Thyroid gland (tissue), 4 donors: ENCODE measurements around the gene TTC38.

Source experiments
- POLR2A ChIP-seq, 2 donors: fragments of 450-650 bp; IDR thresholded peaks; one replicate each; pipeline ENCODE4 v1.6.1; 2017; ENCODE audit warnings: antibody characterized with exemption in 2 of 2, mild to moderate bottlenecking in 2 of 2, moderate library complexity in 1 of 2
- TF ChIP-seq, protein P1 (sequence below), 6 experiments: fragments of 200-600 bp in 3 of 6; fragments of 450-650 bp in 3 of 6; sonication (generic) in 3 of 6; IDR thresholded peaks; one replicate each; pipeline ENCODE4 v1.5.1; 2016 to 2019; ENCODE audit warnings: antibody characterized with exemption in 6 of 6, mild to moderate bottlenecking in 2 of 6, inconsistent platforms in 1 of 6, moderate library complexity in 1 of 6

DNA sequence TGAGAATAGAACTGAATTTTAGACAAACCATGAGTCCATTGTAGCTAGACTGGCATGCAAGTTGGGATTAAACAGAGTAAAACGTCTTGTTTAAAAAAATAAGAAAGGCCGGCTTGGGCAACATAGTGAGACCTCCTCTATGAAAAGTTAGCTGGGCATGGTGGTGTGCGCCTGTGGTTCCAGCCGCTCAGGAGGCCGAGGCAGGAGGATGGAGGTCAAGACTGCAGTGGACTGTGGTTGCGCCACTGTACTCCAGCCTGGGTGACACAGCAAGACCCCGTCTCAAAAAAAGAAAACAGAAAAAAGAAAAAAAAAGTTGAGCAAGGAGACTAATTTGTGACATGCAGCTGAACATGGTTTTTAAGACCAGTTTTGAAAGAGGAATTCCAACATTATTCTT lies 41.2 kb upstream of the TTC38 start:
- TF ChIP-seq, protein P1, sequence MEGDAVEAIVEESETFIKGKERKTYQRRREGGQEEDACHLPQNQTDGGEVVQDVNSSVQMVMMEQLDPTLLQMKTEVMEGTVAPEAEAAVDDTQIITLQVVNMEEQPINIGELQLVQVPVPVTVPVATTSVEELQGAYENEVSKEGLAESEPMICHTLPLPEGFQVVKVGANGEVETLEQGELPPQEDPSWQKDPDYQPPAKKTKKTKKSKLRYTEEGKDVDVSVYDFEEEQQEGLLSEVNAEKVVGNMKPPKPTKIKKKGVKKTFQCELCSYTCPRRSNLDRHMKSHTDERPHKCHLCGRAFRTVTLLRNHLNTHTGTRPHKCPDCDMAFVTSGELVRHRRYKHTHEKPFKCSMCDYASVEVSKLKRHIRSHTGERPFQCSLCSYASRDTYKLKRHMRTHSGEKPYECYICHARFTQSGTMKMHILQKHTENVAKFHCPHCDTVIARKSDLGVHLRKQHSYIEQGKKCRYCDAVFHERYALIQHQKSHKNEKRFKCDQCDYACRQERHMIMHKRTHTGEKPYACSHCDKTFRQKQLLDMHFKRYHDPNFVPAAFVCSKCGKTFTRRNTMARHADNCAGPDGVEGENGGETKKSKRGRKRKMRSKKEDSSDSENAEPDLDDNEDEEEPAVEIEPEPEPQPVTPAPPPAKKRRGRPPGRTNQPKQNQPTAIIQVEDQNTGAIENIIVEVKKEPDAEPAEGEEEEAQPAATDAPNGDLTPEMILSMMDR (IDR thresholded peaks at IDR 0.05), result no peak
- no peak for TF ChIP-seq POLR2A (IDR thresholded peaks at IDR 0.05)
